Neural cell (in vitro differentiated cells): ENCODE results near the gene C4BPA. TPM values are rescaled to one million over a fixed set of nuclear protein-coding genes. Genes with fewer than 3 reads are reported as not detected.

Source experiments
- H2AFZ ChIP-seq: fragments of 200-600, 300-800 bp; sonication (generic), shearing (Covaris generic); 2 replicates; pipeline ENCODE4 v1.6.0; 2014; ENCODE audit warnings: low read depth, mild to moderate bottlenecking, antibody characterized with exemption, low read length, moderate library complexity
- H3F3A ChIP-seq: fragments of 200-600 bp; shearing (Covaris generic); 2 replicates; pipeline ENCODE4 v1.6.1; 2016; ENCODE audit warnings: mild to moderate bottlenecking, moderate library complexity, mixed read lengths, antibody characterized with exemption, low read length; ENCODE audit not compliant: insufficient read depth, poor library complexity, severe bottlenecking
- H3K27ac ChIP-seq: fragments of 200-600, 300-800 bp; sonication (generic), shearing (Covaris generic); 2 replicates; pipeline ENCODE4 v1.5.1; 2014; ENCODE audit warnings: mild to moderate bottlenecking, low read length, moderate library complexity
- H3K27me3 ChIP-seq: fragments of 300-800, 200-600 bp; sonication (generic), shearing (Covaris generic); 2 replicates; pipeline ENCODE4 v1.6.0; 2014; ENCODE audit warnings: mild to moderate bottlenecking, low read depth, low read length, moderate library complexity; ENCODE audit not compliant: insufficient read depth
- H3K36me3 ChIP-seq: fragments of 300-800, 200-600 bp; sonication (generic), shearing (Covaris generic); 2 replicates; pipeline ENCODE4 v1.5.1; 2014; ENCODE audit warnings: mild to moderate bottlenecking, antibody characterized with exemption, low read length, moderate library complexity; ENCODE audit not compliant: insufficient read depth
- H3K4me2 ChIP-seq: fragments of 300-800, 200-600 bp; sonication (generic), shearing (Covaris generic); 2 replicates; pipeline ENCODE4 v1.6.0; 2014; ENCODE audit warnings: mild to moderate bottlenecking, low read length
- H3K4me3 ChIP-seq: fragments of 300-800, 200-600 bp; sonication (generic), shearing (Covaris generic); 2 replicates; pipeline ENCODE4 v1.5.1; 2014; ENCODE audit warnings: mild to moderate bottlenecking, low read length, moderate library complexity
- H3K79me2 ChIP-seq: fragments of 200-600 bp; shearing (Covaris generic); replicated peaks from 2 replicates; pipeline ENCODE4 v1.6.0; 2014; ENCODE audit warnings: mild to moderate bottlenecking, low read length, moderate library complexity; ENCODE audit not compliant: insufficient read depth
- H3K9ac ChIP-seq: fragments of 300-800, 200-600 bp; sonication (generic), shearing (Covaris generic); 2 replicates; pipeline ENCODE4 v1.6.1; 2016; ENCODE audit warnings: mild to moderate bottlenecking, low read length, mixed read lengths
- H3K9me2 ChIP-seq: fragments of 200-600 bp; shearing (Covaris generic); 2 replicates; pipeline ENCODE4 v1.6.1; 2016; ENCODE audit warnings: mild to moderate bottlenecking, low read length, mixed read lengths; ENCODE audit not compliant: insufficient read depth
- H3K9me3 ChIP-seq: fragments of 200-600, 300-800 bp; sonication (generic), shearing (Covaris generic); 2 replicates; pipeline ENCODE4 v1.6.1; 2016; ENCODE audit warnings: mild to moderate bottlenecking, mixed run types, low read length, moderate library complexity, mixed read lengths
- H4K20me1 ChIP-seq: fragments of 200-600 bp; shearing (Covaris generic); 2 replicates; pipeline ENCODE4 v1.6.1; 2016; ENCODE audit warnings: mild to moderate bottlenecking, mixed run types; ENCODE audit not compliant: insufficient read depth
- EP300 ChIP-seq: fragments of 450-650 bp; conservative IDR thresholded peaks from 2 replicates; pipeline ENCODE4 v1.6.1; 2014; ENCODE audit warnings: antibody characterized with exemption, mild to moderate bottlenecking, moderate library complexity; ENCODE audit not compliant: poor library complexity, severe bottlenecking
- EZH2 ChIP-seq: fragments of 200-600, 300-800 bp; shearing (Covaris generic), sonication (generic); IDR thresholded peaks from 2 replicates; pipeline ENCODE4 v1.6.1; 2014; ENCODE audit warnings: antibody characterized with exemption, low read length, borderline replicate concordance, mild to moderate bottlenecking; ENCODE audit not compliant: insufficient read depth, poor library complexity, severe bottlenecking
- MXI1 ChIP-seq: fragments of 450-650 bp; conservative IDR thresholded peaks from 2 replicates; pipeline ENCODE4 v1.6.1; 2014; ENCODE audit warnings: antibody characterized with exemption, mild to moderate bottlenecking; ENCODE audit not compliant: poor library complexity, severe bottlenecking
- POLR2AphosphoS5 ChIP-seq: IDR thresholded peaks from 2 replicates; pipeline ENCODE4 v1.6.1; 2012
- RAD21 ChIP-seq: fragments of 450-650 bp; conservative IDR thresholded peaks from 2 replicates; pipeline ENCODE4 v1.6.1; 2014; ENCODE audit warnings: antibody characterized with exemption, mild to moderate bottlenecking, moderate library complexity
- SMC3 ChIP-seq: fragments of 450-650 bp; conservative IDR thresholded peaks from 2 replicates; pipeline ENCODE4 v1.6.1; 2014; ENCODE audit warnings: antibody characterized with exemption, mild to moderate bottlenecking, moderate library complexity; ENCODE audit not compliant: poor library complexity
- TAF1 ChIP-seq: IDR thresholded peaks from 2 replicates; pipeline ENCODE4 v1.6.1; 2012; ENCODE audit warnings: low read depth
- polyA plus RNA-seq: library from polyadenylated mRNA; depleted of rRNA; stranded (reverse); fragments of >200 nt; gene quantifications from 2 replicates; pipeline ENCODE4 v1.2.3, GENCODE V29; 2014
- TF ChIP-seq, protein P1 (sequence below): fragments of 450-650 bp; IDR thresholded peaks from 2 replicates; pipeline ENCODE4 v1.5.1; 2014; ENCODE audit warnings: antibody characterized with exemption, mild to moderate bottlenecking, moderate library complexity; ENCODE audit not compliant: poor library complexity, severe bottlenecking
- TF ChIP-seq, protein P2 (sequence below): IDR thresholded peaks from 2 replicates; pipeline ENCODE4 v1.6.1; 2012; ENCODE audit warnings: borderline replicate concordance

Gene C4BPA
- polyA plus RNA-seq, 1 donor from 2014 or later: not detected

DNA sequence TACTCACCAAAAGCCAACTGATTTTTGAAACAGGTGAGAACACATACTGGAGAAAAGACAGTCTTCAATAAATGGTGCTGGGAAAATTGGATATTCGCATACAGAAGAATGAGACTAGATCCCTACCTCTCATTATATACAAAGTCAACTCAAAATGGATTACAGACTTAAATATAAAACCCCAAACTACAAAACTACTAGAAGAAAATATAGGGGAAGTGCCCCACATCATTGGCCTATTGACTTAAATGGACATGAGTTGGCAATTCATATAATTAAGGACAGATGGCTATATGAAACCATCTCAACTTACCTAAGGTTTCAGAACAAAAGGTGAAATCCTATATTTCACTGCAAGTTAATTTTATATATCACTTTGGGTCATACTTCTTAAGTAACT is 60.1 kb downstream of the C4BPA start:
- no peaks in the 10 kb centered on the region for H3K36me3 ChIP-seq
- no peaks in the 10 kb centered on the region for H3K9me2 ChIP-seq
- no peaks in the 10 kb centered on the region for H3K79me2 ChIP-seq
- no peaks in the 10 kb centered on the region for H3F3A ChIP-seq
- no peak overlapping the region for H3K9ac ChIP-seq
- no peak overlapping the region for H3K27ac ChIP-seq
- H3K4me2 ChIP-seq: no peak overlapping the region
- no peaks in the 10 kb centered on the region for H3K9me3 ChIP-seq
- H3K27me3 ChIP-seq: no peaks in the 10 kb centered on the region
- no peak overlapping the region for H2AFZ ChIP-seq
- H3K4me3 ChIP-seq: no peak overlapping the region
- TF ChIP-seq POLR2AphosphoS5 (no peak), TAF1 (no peak), MXI1 (no peak), RAD21 (no peak)
- no peaks in the 10 kb centered on the region for H4K20me1 ChIP-seq

GRCh38 chr1:207172321-207172720 is 68.3 kb downstream of the C4BPA start:
- H3K4me3 ChIP-seq: no peak overlapping the region
- H3F3A ChIP-seq: no peaks in the 10 kb centered on the region
- H3K79me2 ChIP-seq: no peaks in the 10 kb centered on the region
- no peak overlapping the region for H2AFZ ChIP-seq
- H3K4me2 ChIP-seq: no peak overlapping the region
- no peak overlapping the region for H3K27ac ChIP-seq
- H3K9me2 ChIP-seq: no peaks in the 10 kb centered on the region
- H4K20me1 ChIP-seq: no peaks in the 10 kb centered on the region
- no peak for TF ChIP-seq EZH2
- TF ChIP-seq, protein P1, sequence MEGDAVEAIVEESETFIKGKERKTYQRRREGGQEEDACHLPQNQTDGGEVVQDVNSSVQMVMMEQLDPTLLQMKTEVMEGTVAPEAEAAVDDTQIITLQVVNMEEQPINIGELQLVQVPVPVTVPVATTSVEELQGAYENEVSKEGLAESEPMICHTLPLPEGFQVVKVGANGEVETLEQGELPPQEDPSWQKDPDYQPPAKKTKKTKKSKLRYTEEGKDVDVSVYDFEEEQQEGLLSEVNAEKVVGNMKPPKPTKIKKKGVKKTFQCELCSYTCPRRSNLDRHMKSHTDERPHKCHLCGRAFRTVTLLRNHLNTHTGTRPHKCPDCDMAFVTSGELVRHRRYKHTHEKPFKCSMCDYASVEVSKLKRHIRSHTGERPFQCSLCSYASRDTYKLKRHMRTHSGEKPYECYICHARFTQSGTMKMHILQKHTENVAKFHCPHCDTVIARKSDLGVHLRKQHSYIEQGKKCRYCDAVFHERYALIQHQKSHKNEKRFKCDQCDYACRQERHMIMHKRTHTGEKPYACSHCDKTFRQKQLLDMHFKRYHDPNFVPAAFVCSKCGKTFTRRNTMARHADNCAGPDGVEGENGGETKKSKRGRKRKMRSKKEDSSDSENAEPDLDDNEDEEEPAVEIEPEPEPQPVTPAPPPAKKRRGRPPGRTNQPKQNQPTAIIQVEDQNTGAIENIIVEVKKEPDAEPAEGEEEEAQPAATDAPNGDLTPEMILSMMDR: no peak
- TF ChIP-seq TAF1: no peak
- no peak for TF ChIP-seq RAD21
- TF ChIP-seq POLR2AphosphoS5: no peak
- TF ChIP-seq, protein P2, sequence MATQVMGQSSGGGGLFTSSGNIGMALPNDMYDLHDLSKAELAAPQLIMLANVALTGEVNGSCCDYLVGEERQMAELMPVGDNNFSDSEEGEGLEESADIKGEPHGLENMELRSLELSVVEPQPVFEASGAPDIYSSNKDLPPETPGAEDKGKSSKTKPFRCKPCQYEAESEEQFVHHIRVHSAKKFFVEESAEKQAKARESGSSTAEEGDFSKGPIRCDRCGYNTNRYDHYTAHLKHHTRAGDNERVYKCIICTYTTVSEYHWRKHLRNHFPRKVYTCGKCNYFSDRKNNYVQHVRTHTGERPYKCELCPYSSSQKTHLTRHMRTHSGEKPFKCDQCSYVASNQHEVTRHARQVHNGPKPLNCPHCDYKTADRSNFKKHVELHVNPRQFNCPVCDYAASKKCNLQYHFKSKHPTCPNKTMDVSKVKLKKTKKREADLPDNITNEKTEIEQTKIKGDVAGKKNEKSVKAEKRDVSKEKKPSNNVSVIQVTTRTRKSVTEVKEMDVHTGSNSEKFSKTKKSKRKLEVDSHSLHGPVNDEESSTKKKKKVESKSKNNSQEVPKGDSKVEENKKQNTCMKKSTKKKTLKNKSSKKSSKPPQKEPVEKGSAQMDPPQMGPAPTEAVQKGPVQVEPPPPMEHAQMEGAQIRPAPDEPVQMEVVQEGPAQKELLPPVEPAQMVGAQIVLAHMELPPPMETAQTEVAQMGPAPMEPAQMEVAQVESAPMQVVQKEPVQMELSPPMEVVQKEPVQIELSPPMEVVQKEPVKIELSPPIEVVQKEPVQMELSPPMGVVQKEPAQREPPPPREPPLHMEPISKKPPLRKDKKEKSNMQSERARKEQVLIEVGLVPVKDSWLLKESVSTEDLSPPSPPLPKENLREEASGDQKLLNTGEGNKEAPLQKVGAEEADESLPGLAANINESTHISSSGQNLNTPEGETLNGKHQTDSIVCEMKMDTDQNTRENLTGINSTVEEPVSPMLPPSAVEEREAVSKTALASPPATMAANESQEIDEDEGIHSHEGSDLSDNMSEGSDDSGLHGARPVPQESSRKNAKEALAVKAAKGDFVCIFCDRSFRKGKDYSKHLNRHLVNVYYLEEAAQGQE: no peak
- H3K9me3 ChIP-seq: no peaks in the 10 kb centered on the region
- no peaks in the 10 kb centered on the region for H3K36me3 ChIP-seq
- no peaks in the 10 kb centered on the region for H3K27me3 ChIP-seq
- H3K9ac ChIP-seq: no peak overlapping the region

DNA sequence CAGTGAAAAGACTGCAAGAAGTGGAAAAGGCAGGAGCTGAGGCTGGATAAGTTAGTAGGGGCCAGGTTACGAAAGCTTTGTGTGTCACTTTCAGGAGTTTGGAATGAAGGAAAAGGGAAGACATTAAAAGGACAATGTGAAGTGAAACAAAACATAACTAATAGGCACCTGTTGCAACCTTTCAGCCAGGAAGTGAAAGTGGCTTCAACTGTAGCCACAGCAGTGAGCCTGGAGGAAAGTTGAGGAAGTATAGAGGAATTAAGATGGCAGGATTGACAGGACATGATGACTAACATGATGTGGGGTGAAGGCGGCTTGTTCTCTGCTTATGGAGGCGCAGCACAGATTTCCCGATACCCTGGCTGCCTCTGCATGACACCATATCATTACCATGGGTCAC is 68.9 kb downstream of the C4BPA start:
- Histone ChIP-seq H3F3A (no peaks in the 10 kb centered on the region), H2AFZ (no peak overlapping the region), H3K4me3 (no peak overlapping the region), H3K9ac (no peak overlapping the region), H3K4me2 (no peak overlapping the region), H3K36me3 (no peaks in the 10 kb centered on the region), H3K27ac (no peak overlapping the region), H3K9me3 (no peaks in the 10 kb centered on the region), H3K27me3 (no peaks in the 10 kb centered on the region), H3K79me2 (no peaks in the 10 kb centered on the region), H4K20me1 (no peaks in the 10 kb centered on the region), H3K9me2 (no peaks in the 10 kb centered on the region)
- no peak for TF ChIP-seq EZH2
- TF ChIP-seq, protein P1: no peak
- no peak for TF ChIP-seq POLR2AphosphoS5
- TF ChIP-seq SMC3: no peak
- TF ChIP-seq RAD21: no peak
- no peak for TF ChIP-seq TAF1
- TF ChIP-seq MXI1: no peak
- TF ChIP-seq, protein P2: no peak
- TF ChIP-seq EP300: no peak
